GM12864 (cell line): ENCODE results near the gene OCIAD2.
"Not testable (repeated sequence)": the region's sequence is repeated elsewhere in the genome, so short reads cannot be mapped to it uniquely, and the experiment has no call there.

Experiments
- DNase-seq: peaks from one replicate; pipeline ENCODE4 v3.0.0-alpha.2; 2011; ENCODE audit warnings: low read depth
- H3K4me3 ChIP-seq: 2 replicates; pipeline ENCODE4 v1.5.1; 2011; ENCODE audit warnings: mild to moderate bottlenecking, low read depth, low read length, control low read depth
- CTCF ChIP-seq: IDR thresholded peaks from 2 replicates; pipeline ENCODE4 v1.5.1; 2011; ENCODE audit warnings: low read depth, mild to moderate bottlenecking, moderate library complexity, low read length, control low read depth, inconsistent platforms; ENCODE audit errors: missing control alignments

Gene OCIAD2

GRCh38 chr4:48901196-48901595, 5.4 kb downstream of the OCIAD2 start:
- no peak overlapping the region for H3K4me3 ChIP-seq
- no peak for DNase-seq
- no peak for TF ChIP-seq CTCF

GRCh38 chr4:48899950-48900349, 6.6 kb downstream of the OCIAD2 start:
- no peak for TF ChIP-seq CTCF
- DNase-seq: no peak
- no peak overlapping the region for H3K4me3 ChIP-seq

GRCh38 chr4:48899432-48899749, 7.2 kb downstream of the OCIAD2 start:
- no peak for DNase-seq
- TF ChIP-seq CTCF: no peak
- no peak overlapping the region for H3K4me3 ChIP-seq

GRCh38 chr4:48898733-48899431, 7.7 kb downstream of the OCIAD2 start:
- no peak overlapping the region for H3K4me3 ChIP-seq
- no peak for DNase-seq
- no peak for TF ChIP-seq CTCF

GRCh38 chr4:48896845-48897244, 9.7 kb downstream of the OCIAD2 start:
- TF ChIP-seq CTCF: no peak
- DNase-seq: no peak
- no peak overlapping the region for H3K4me3 ChIP-seq

GRCh38 chr4:48891028-48891619, 15.4 kb downstream of the OCIAD2 start:
- no peak for TF ChIP-seq CTCF
- no peak for DNase-seq
- no peak overlapping the region for H3K4me3 ChIP-seq

GRCh38 chr4:48889750-48890149, 16.8 kb downstream of the OCIAD2 start:
- H3K4me3 ChIP-seq, DNase-seq: not testable (repeated sequence)

GRCh38 chr4:48881646-48882045, 24.9 kb downstream of the OCIAD2 start:
- not testable (repeated sequence) for DNase-seq, H3K4me3 ChIP-seq
